ENCODE results near the gene ADNP. TPM values are rescaled to one million over a fixed set of nuclear protein-coding genes. Genes with fewer than 3 reads are reported as not detected.

Gene ADNP
- polyA plus RNA-seq, 1 donor from 2014 or later = 78.5 TPM

GRCh38 chr20:50913690-50914375 is 17.4 kb downstream of the ADNP start:
- H3F3A ChIP-seq (ENCODE audit: insufficient read depth, low read length, poor library complexity, severe bottlenecking) = no peaks in the 10 kb centered on the region
- H3K79me2 ChIP-seq (replicated peaks; ENCODE audit: insufficient read depth, low read length) = peaks cover 100% of the 10 kb centered on the region
- H2AFZ ChIP-seq (ENCODE audit: low read depth, low read length) = no peak overlapping the region
- H3K4me3 ChIP-seq (ENCODE audit: low read length) = no peak overlapping the region
- no peak overlapping the region for H3K27ac ChIP-seq (ENCODE audit: low read length)
- no peaks in the 10 kb centered on the region for H3K9me3 ChIP-seq (ENCODE audit: low read length)
- H3K9ac ChIP-seq (ENCODE audit: low read length) = no peak overlapping the region
- TF ChIP-seq SMC3 (conservative IDR thresholded peaks at IDR 0.05; ENCODE audit: poor library complexity) = no peak
- no peak for TF ChIP-seq EZH2 (IDR thresholded peaks at IDR 0.05; ENCODE audit: borderline replicate concordance, insufficient read depth, low read length, poor library complexity, severe bottlenecking)
- no peak for TF ChIP-seq EP300 (conservative IDR thresholded peaks at IDR 0.05; ENCODE audit: poor library complexity, severe bottlenecking)
- no peaks in the 10 kb centered on the region for H3K36me3 ChIP-seq (ENCODE audit: insufficient read depth, low read length)
- H3K27me3 ChIP-seq (ENCODE audit: insufficient read depth, low read depth, low read length) = no peaks in the 10 kb centered on the region
- peaks cover 95% of the 10 kb centered on the region for H4K20me1 ChIP-seq (ENCODE audit: insufficient read depth)
- H3K9me2 ChIP-seq (ENCODE audit: insufficient read depth, low read length) = no peaks in the 10 kb centered on the region
- H3K4me2 ChIP-seq (ENCODE audit: low read length) = no peak overlapping the region

GRCh38 chr20:50911716-50912115 is 19.5 kb downstream of the ADNP start:
- H3K4me3 ChIP-seq (ENCODE audit: low read length) = no peak overlapping the region
- no peak overlapping the region for H3K27ac ChIP-seq (ENCODE audit: low read length)
- TF ChIP-seq EP300 (conservative IDR thresholded peaks at IDR 0.05; ENCODE audit: poor library complexity, severe bottlenecking) = no peak
- TF ChIP-seq SMC3 (conservative IDR thresholded peaks at IDR 0.05; ENCODE audit: poor library complexity) = no peak
- no peaks in the 10 kb centered on the region for H3F3A ChIP-seq (ENCODE audit: insufficient read depth, low read length, poor library complexity, severe bottlenecking)
- no peak overlapping the region for H2AFZ ChIP-seq (ENCODE audit: low read depth, low read length)
- H3K27me3 ChIP-seq (ENCODE audit: insufficient read depth, low read depth, low read length) = no peaks in the 10 kb centered on the region
- H3K9me3 ChIP-seq (ENCODE audit: low read length) = no peaks in the 10 kb centered on the region
- no peak overlapping the region for H3K9ac ChIP-seq (ENCODE audit: low read length)
- H4K20me1 ChIP-seq (ENCODE audit: insufficient read depth) = peaks cover 78% of the 10 kb centered on the region
- peaks cover 97% of the 10 kb centered on the region for H3K79me2 ChIP-seq (replicated peaks; ENCODE audit: insufficient read depth, low read length)
- H3K4me2 ChIP-seq (ENCODE audit: low read length) = no peak overlapping the region
- H3K9me2 ChIP-seq (ENCODE audit: insufficient read depth, low read length) = no peaks in the 10 kb centered on the region
- H3K36me3 ChIP-seq (ENCODE audit: insufficient read depth, low read length) = no peaks in the 10 kb centered on the region

GRCh38 chr20:50911030-50911429 is 20.2 kb downstream of the ADNP start:
- no peaks in the 10 kb centered on the region for H3K9me2 ChIP-seq (ENCODE audit: insufficient read depth, low read length)
- no peak overlapping the region for H3K27ac ChIP-seq (ENCODE audit: low read length)
- no peaks in the 10 kb centered on the region for H3K9me3 ChIP-seq (ENCODE audit: low read length)
- H3K4me3 ChIP-seq (ENCODE audit: low read length) = no peak overlapping the region
- TF ChIP-seq SMC3 (conservative IDR thresholded peaks at IDR 0.05; ENCODE audit: poor library complexity) (no peak), EZH2 (IDR thresholded peaks at IDR 0.05; ENCODE audit: borderline replicate concordance, insufficient read depth, low read length, poor library complexity, severe bottlenecking) (no peak), RAD21 (conservative IDR thresholded peaks at IDR 0.05) (no peak), POLR2AphosphoS5 (IDR thresholded peaks at IDR 0.05) (no peak), MXI1 (conservative IDR thresholded peaks at IDR 0.05; ENCODE audit: poor library complexity, severe bottlenecking) (no peak), CTCF (IDR thresholded peaks at IDR 0.05; ENCODE audit: poor library complexity, severe bottlenecking) (no peak), REST (IDR thresholded peaks at IDR 0.05; ENCODE audit: borderline replicate concordance) (no peak), TAF1 (IDR thresholded peaks at IDR 0.05; ENCODE audit: low read depth) (no peak), EP300 (conservative IDR thresholded peaks at IDR 0.05; ENCODE audit: poor library complexity, severe bottlenecking) (no peak)
- H4K20me1 ChIP-seq (ENCODE audit: insufficient read depth) = peaks cover 71% of the 10 kb centered on the region
- no peaks in the 10 kb centered on the region for H3K27me3 ChIP-seq (ENCODE audit: insufficient read depth, low read depth, low read length)
- no peak overlapping the region for H3K9ac ChIP-seq (ENCODE audit: low read length)
- H3K36me3 ChIP-seq (ENCODE audit: insufficient read depth, low read length) = no peaks in the 10 kb centered on the region
- peaks cover 97% of the 10 kb centered on the region for H3K79me2 ChIP-seq (replicated peaks; ENCODE audit: insufficient read depth, low read length)
- H2AFZ ChIP-seq (ENCODE audit: low read depth, low read length) = no peak overlapping the region
- H3F3A ChIP-seq (ENCODE audit: insufficient read depth, low read length, poor library complexity, severe bottlenecking) = no peaks in the 10 kb centered on the region
- H3K4me2 ChIP-seq (ENCODE audit: low read length) = no peak overlapping the region

Data from neural cell (in vitro differentiated cells).